Urinary bladder (tissue), 4 donors: ENCODE measurements around the gene WASL. TPM values are rescaled to one million over a fixed set of nuclear protein-coding genes. Genes with fewer than 3 reads are reported as not detected.

Experiments used
- DNase-seq: peaks from one replicate; pipeline ENCODE4 v3.0.0-alpha.2; 2015; ENCODE audit errors: extremely low spot score
- H3K27ac ChIP-seq: one replicate; pipeline ENCODE4 v1.5.1; 2013; ENCODE audit warnings: low read depth, mild to moderate bottlenecking, moderate library complexity
- H3K36me3 ChIP-seq: one replicate; pipeline ENCODE4 v1.6.1; 2013; ENCODE audit warnings: mild to moderate bottlenecking, moderate library complexity; ENCODE audit not compliant: insufficient read depth
- H3K4me1 ChIP-seq: one replicate; pipeline ENCODE4 v1.6.1; 2013; ENCODE audit warnings: mild to moderate bottlenecking, moderate library complexity; ENCODE audit not compliant: insufficient read depth
- H3K4me3 ChIP-seq: one replicate; pipeline ENCODE4 v1.5.1; 2013; ENCODE audit warnings: low read depth, low read length
- WGBS: extraction: QIAGEN DNeasy Blood & Tissue Kit; methylation state at CpG from one replicate; pipeline ENCODE4 v1.1.7; 2013; 5-methylcytosine and 5-hydroxymethylcytosine counted together
- polyA plus RNA-seq: library from polyadenylated mRNA; stranded (reverse); fragments of 200-250 nt; gene quantifications from one replicate; pipeline ENCODE4 v1.2.3, GENCODE V29; 2013
- total RNA-seq: library from RNA; depleted of rRNA; stranded (reverse); fragments of >200 nt; gene quantifications from one replicate; pipeline ENCODE4 v1.2.3, GENCODE V29; 2014
- donor health status: healthy with polysubstance abuse.
- donor health status: healthy.

WASL gene
- total and polyA plus RNA-seq, 2 donors, result 31.3 to 56.3 TPM

DNA sequence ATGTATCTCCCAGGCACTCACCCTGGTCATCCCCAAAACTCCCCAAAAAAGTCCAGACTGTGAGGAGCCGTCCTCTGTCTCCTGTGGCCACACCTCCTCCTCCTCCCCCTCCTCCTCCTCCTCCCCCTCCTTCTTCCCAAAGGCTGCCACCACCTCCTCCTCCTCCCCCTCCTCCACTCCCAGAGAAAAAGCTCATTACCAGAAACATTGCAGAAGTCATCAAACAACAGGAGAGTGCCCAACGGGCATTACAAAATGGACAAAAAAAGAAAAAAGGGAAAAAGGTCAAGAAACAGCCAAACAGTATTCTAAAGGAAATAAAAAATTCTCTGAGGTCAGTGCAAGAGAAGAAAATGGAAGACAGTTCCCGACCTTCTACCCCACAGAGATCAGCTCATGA is 86.0 kb downstream of the WASL start:
- H3K27ac ChIP-seq, result no peak overlapping the region

DNA sequence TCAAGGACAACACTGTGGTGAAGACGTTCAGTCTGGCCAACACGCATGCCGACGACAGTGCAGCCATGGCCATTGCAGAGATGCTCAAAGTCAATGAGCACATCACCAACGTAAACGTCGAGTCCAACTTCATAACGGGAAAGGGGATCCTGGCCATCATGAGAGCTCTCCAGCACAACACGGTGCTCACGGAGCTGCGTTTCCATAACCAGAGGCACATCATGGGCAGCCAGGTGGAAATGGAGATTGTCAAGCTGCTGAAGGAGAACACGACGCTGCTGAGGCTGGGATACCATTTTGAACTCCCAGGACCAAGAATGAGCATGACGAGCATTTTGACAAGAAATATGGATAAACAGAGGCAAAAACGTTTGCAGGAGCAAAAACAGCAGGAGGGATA is 86.5 kb downstream of the WASL start:
- Histone ChIP-seq H3K4me3 (no peak overlapping the region), H3K36me3 (no peaks in the 10 kb centered on the region), H3K4me1 (no peaks in the 10 kb centered on the region), H3K27ac (no peak overlapping the region)
- WGBS, result 93% methylated on average over 15 of the region's 15 CpGs
- no peak for DNase-seq

More for the DNA sequence above, 86.0 kb downstream of the WASL start:
- DNase-seq, result no peak
- no peaks in the 10 kb centered on the region for H3K4me1 ChIP-seq
- no peaks in the 10 kb centered on the region for H3K36me3 ChIP-seq
- H3K4me3 ChIP-seq, result no peak overlapping the region
- WGBS, result 63% methylated on average over 3 of the region's 3 CpGs

DNA sequence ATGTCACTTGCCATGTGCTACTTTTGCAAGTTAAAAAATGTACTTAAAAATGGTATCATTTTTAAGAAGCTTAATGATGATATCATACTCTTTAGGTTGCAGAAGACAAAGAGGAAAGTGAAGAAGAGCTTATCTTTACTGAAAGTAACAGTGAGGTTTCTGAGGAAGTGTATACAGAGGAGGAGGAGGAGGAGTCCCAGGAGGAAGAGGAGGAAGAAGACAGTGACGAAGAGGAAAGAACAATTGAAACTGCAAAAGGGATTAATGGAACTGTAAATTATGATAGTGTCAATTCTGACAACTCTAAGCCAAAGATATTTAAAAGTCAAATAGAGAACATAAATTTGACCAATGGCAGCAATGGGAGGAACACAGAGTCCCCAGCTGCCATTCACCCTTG is 87.0 kb downstream of the WASL start:
- Histone ChIP-seq H3K36me3 (no peaks in the 10 kb centered on the region), H3K4me3 (no peak overlapping the region), H3K27ac (no peak overlapping the region), H3K4me1 (no peaks in the 10 kb centered on the region)
- no peak for DNase-seq
- WGBS, result 75% methylated on average over 1 of the region's 1 CpG

DNA sequence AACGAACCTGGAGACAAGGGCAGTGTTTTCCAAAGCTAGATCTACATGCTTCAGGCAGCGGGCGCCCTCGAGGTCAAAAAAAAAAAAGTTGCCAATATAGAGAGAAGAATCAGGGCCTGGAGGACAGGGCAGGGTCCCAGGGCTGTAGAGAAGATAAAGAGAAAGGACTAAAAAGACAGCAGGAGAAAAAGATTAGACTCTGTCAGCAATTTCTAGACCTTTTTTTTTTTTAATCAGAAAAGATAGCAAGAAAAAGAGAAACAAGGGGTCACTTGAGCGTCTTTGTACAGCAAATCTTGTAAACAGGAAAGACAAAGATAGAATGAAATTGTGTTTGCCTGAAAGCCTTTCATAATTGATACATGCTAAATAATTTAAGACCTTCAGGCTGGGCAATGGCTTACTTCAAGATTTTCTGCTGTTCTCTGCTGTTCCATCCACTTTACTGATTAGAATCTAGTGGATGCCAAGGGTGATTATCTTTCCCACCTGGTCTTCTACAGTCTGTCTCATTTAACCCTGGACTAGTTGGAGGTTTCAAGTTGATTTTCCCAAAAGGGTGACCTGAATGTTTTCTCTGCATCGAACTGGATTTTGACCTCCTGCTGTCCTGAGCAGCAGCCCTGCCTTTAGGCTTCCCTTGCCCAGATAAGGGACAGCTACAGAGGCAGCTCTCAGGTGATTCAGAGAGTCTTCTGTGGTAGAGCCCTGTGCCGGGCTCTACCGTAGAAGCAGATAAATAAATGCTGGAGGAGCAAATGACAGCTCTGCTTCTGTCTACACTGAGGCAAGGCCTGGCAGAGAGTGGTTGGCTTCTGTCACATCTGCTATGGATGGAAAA is 88.1 kb downstream of the WASL start:
- WGBS, result 76% methylated on average over 8 of the region's 8 CpGs
- Histone ChIP-seq H3K36me3 (no peaks in the 10 kb centered on the region), H3K4me1 (no peaks in the 10 kb centered on the region), H3K4me3 (no peak overlapping the region), H3K27ac (no peak overlapping the region)
- DNase-seq, result no peak

DNA sequence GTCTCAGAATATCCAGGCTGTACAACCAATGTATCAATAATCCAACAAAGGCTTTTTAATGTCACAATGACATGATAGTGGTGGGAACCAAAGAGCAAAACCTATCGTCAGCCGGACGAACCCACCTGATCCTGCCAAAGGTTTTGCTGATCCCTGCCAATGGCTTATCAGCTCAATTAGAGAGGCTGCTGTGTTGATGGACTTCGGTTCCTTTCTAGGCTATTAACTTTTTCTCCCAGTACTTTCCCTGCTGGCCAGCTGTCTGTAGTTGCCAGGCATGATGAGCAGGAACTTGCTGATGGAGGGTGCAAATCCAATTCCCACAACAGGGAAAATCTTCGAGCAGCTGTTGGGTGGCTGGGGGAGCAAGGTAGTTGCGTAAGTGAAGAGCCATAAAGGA is 90.8 kb downstream of the WASL start:
- H3K36me3 ChIP-seq, result no peaks in the 10 kb centered on the region
- no peak for DNase-seq
- H3K4me1 ChIP-seq, result no peaks in the 10 kb centered on the region
- H3K27ac ChIP-seq, result no peak overlapping the region
- WGBS, result 86% methylated on average over 6 of the region's 6 CpGs
- no peak overlapping the region for H3K4me3 ChIP-seq

DNA sequence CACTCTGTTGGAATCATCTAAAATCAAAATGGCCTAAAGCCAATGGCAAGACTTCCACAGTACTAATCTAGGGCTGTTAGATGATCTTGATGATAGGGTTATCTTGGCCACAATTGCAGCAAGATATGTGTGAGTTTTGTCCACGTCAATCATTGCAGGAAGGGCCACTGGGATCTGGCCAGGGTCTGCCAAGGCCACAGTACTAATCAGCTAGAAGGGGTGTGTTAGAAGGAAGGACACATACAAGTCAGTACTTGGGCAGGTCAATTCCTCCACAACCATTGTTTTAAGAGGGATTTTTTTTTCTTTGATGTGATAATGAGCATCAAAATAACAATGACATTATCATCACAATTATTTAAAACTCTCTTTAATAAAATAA is 91.5 kb downstream of the WASL start:
- DNase-seq, result no peak
- Histone ChIP-seq H3K4me3 (no peak overlapping the region), H3K4me1 (no peaks in the 10 kb centered on the region), H3K27ac (no peak overlapping the region), H3K36me3 (no peaks in the 10 kb centered on the region)
- WGBS, result 65% methylated on average over 1 of the region's 1 CpG

DNA sequence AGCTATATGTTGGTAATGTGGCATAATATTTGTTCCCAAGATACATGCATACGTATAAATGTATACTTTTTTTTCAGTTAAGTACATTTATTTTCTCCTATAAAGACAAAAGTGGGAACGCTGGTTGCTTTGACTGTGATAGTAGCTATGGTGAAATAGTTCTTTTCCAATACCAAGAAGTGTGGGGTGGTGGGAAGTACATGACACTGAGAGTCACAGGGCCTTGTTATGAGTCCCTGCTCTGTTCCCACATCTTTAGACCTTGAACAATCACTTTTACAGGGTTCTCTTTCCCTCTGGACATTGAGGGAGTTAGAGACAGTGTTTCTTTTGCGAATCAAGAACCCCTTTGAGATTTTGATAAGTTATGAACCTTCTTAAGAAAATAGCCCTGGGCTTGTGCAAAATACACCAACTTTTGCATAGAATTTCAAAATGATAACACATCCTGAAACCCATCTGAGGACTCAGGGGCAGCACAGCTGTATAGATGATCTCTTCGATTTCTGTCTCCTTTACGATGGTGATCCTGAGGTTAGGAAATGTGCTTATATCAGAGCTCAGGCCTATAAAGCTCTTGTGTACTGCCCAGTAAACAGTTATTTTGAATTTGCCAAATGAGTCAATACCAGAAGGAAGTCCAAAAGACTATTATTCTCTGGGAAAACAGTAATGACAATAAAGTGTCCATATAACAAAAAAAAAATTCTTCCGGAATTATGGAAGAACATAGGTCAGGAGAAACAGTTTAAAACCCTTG is 92.1 kb downstream of the WASL start:
- Histone ChIP-seq H3K36me3 (no peaks in the 10 kb centered on the region), H3K4me3 (no peak overlapping the region), H3K27ac (no peak overlapping the region), H3K4me1 (no peaks in the 10 kb centered on the region)
- WGBS, result 82% methylated on average over 6 of the region's 6 CpGs
- no peak for DNase-seq

DNA sequence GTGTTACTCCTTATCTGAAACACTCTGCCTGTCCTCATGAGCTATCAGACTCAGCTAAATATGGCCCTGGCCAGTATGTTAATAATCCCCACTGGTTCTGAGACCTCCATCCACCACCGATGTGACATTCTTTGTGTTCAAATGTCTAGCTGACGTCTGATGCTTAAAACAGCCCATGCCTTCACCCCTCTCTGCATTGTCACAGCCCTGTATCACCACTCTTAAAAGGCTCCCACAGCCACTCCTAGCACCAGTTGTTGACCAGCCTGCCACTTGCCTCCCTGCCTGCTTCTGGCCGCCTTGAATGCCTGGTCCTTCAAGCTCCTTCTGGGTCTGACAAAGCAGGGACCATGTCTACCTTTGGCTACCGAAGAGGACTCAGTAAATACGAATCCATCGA is 93.2 kb downstream of the WASL start, which contains the start of gene LMOD2:
TSS of gene LMOD2 (plus strand) at position 253 of the 400 bp plus-strand sequence. CDS start at position 351, 98 bp downstream.
- no peak within 1 kb of the TSS for H3K4me3 ChIP-seq
- H3K36me3 ChIP-seq, result no peaks in the 10 kb centered on the region
- no peaks in the 10 kb centered on the region for H3K4me1 ChIP-seq
- WGBS, result 75% methylated on average over 6 of the region's 6 CpGs
- no peak for DNase-seq
- H3K27ac ChIP-seq, result no peak within 1 kb of the TSS

DNA sequence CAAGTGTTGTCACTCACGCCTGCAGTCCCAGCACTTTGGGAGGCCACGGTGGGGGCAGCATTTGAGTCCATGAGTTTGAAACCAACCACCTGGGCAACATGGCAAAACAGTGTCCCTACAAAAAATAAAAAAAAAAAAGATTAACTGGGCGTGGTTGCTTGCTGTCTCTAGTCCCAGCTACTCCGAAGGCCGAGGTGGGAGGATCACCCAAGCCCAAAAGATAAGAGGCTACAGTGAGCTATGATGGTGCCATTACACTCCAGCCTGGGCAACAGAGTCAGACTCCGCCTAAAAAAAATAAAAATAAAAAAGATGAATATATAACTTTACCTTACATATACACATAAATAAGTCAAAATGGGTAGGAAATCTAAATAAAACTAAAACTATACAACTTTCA is 95.6 kb downstream of the WASL start:
- no peak overlapping the region for H3K27ac ChIP-seq
- WGBS, result 88% methylated on average over 6 of the region's 6 CpGs
- H3K4me1 ChIP-seq, result no peaks in the 10 kb centered on the region
- no peaks in the 10 kb centered on the region for H3K36me3 ChIP-seq
- DNase-seq, result no peak
- no peak overlapping the region for H3K4me3 ChIP-seq

DNA sequence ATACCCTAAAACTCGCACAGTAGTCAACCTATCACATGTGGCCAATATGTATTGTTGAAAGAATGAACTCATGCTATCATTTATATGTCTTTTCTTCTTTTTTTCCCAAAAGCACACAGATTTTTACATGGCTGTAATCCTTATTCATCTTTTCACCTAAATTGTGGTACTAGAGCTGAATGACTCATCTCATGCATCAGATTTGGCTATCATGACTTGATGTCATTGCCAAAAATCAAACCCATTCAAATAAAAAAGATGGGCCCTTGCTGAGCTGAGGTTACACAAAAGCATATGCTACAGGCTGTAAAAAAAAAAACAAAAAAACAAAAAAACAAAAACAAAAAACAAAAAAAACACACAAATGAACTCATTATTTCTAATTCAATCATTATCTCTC is 96.4 kb downstream of the WASL start:
- no peak for DNase-seq
- Histone ChIP-seq H3K4me3 (no peak overlapping the region), H3K4me1 (no peaks in the 10 kb centered on the region), H3K36me3 (no peaks in the 10 kb centered on the region), H3K27ac (no peak overlapping the region)
- 95% methylated on average over 1 of the region's 1 CpG for WGBS

DNA sequence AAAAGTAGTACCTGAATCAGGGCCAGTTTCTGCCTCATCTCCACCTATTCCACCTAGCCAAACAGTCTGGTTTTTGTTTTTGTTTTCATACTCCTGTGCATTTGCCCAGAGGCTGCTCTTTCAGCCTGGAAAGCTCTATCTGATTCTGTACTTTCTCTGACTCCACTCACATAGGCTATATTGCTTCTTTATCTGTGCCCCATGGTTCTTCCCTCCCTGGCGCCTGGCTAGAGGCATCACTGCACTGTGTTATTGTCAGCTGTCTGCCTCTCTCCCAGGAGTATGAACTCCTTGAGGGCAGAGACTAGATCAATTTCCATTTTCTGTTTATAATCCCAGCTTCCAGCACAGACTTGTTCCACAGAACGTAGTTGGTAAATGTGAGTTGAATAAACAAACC is 98.2 kb downstream of the WASL start:
- H3K4me3 ChIP-seq, result no peak overlapping the region
- WGBS, result 71% methylated on average over 2 of the region's 2 CpGs

DNA sequence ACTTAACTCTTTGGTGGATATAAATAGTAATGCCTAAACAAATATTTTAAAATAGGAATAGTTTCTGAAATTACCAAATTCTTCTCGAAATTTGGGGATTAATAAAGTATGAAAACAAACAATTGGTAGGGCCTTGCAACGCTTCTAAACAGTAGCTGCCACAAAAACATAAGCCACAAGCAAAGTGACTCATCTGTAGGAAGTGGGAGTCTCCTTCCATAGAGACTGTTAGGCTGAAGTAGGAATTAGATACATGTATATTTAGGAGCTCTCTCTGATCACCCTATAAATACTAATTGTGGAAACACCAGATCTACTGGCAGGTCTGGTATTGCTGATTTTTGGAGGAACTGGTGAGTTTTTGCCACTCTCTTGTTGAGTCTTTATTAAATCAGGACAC is 98.8 kb downstream of the WASL start:
- 70% methylated on average over 2 of the region's 2 CpGs for WGBS
- Histone ChIP-seq H3K4me1 (no peaks in the 10 kb centered on the region), H3K36me3 (no peaks in the 10 kb centered on the region), H3K27ac (no peak overlapping the region), H3K4me3 (no peak overlapping the region)
- no peak for DNase-seq

More for the DNA sequence above, 98.2 kb downstream of the WASL start:
- no peak for DNase-seq
- no peaks in the 10 kb centered on the region for H3K36me3 ChIP-seq
- no peak overlapping the region for H3K27ac ChIP-seq
- no peaks in the 10 kb centered on the region for H3K4me1 ChIP-seq

DNA sequence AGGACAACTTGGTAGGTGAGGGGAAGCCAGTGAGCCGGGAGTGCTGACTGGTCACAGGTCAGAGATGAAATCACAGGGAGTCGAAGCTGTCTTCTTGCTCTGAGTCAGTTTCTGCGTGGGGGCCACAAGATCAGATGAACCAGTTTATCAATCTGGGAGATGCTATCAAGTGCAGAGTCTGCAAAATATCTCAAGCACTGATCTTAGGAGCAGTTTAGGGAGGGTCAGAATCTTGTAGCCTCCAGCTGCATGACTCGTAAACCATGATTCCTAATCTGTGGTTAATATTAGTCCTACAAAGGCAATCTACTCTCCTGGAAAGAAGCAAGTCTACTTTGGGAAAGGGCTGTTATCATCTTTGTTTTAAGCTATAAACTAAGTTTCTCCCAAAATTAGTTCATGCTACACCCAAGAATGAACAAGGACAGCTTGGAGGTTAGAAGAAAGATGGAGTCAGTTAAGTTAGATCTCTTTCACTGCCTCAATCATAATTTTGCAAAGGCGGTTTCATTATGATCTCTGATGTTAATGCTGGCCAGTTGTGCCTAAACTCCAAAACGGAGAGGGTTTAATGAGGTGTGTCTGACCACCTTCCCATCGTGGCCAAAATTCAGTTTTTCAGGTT is 101.6 kb downstream of the WASL start:
- H3K27ac ChIP-seq, result no peak overlapping the region
- no peaks in the 10 kb centered on the region for H3K36me3 ChIP-seq
- H3K4me3 ChIP-seq, result no peak overlapping the region
- WGBS, result 78% methylated on average over 7 of the region's 7 CpGs
- no peaks in the 10 kb centered on the region for H3K4me1 ChIP-seq
- no peak for DNase-seq

DNA sequence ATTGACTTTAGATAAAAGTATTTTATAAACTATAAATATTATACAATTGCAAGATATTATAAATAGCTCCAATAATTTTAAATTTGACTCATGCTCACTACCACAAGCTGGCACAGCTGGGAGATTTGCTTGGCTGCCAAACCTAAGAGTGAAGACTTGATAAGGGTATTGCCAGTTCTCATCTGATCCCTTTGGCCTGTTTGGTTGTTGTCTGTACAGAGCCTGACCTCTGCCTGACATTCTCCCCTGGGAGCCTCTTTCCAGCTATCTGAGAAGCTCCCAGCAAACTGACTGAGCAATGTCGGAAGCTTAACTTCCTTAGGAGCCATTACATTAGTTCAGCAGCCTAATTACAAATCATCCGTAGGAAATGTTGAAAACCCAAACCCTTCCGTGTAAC is 103.3 kb downstream of the WASL start:
- Histone ChIP-seq H3K4me1 (no peaks in the 10 kb centered on the region), H3K27ac (no peak overlapping the region), H3K36me3 (no peaks in the 10 kb centered on the region), H3K4me3 (no peak overlapping the region)
- DNase-seq, result no peak
- 51% methylated on average over 3 of the region's 3 CpGs for WGBS
